Transverse colon (tissue), 4 donors: ENCODE results near the gene C1QTNF9B.

ENCODE experiments used
- POLR2A ChIP-seq: fragments of 450-650 bp; IDR thresholded peaks from one replicate; pipeline ENCODE4 v1.6.1; 2016; ENCODE audit warnings: antibody characterized with exemption, mild to moderate bottlenecking, moderate library complexity
- POLR2AphosphoS5 ChIP-seq, 3 donors: sonication (generic); formaldehyde crosslinking; IDR thresholded peaks; one replicate each; pipeline ENCODE4 v1.6.1; 2016; ENCODE audit warnings: antibody characterized with exemption in 3 of 3
- TF ChIP-seq, protein P1 (sequence below), 5 experiments: fragments of 200-600 bp in 3 of 5; fragments of 450-650 bp in 2 of 5; sonication (generic) in 3 of 5; IDR thresholded peaks; 1 replicate in 2 of 5; 2 replicates in 3 of 5; pipeline ENCODE4 v1.5.1; 2016 to 2017; ENCODE audit warnings: antibody characterized with exemption in 5 of 5, inconsistent platforms in 3 of 5, mild to moderate bottlenecking in 2 of 5, moderate library complexity in 1 of 5

DNA sequence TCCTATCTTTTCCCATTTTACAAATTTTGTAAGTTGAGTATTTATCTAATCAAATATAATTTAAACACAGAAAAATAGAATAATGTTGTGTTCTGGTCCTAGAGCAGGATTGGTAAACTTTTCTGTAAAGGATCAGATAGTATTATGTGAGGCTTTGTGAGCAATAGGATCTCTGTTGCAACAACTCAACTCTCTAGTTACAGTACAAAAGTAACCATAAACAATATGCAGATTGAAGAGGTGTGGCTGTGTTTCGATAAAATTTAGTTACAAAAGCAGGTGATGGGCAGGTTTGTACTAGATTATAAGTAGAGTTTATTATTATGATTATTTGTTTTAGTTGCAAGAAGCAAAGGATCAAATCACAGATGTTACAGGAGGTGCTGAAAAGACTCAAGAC is 15.2 kb upstream of the C1QTNF9B start:
- TF ChIP-seq POLR2AphosphoS5 (IDR thresholded peaks at IDR 0.05) (no peak), POLR2A (no peak)
- TF ChIP-seq, protein P1, sequence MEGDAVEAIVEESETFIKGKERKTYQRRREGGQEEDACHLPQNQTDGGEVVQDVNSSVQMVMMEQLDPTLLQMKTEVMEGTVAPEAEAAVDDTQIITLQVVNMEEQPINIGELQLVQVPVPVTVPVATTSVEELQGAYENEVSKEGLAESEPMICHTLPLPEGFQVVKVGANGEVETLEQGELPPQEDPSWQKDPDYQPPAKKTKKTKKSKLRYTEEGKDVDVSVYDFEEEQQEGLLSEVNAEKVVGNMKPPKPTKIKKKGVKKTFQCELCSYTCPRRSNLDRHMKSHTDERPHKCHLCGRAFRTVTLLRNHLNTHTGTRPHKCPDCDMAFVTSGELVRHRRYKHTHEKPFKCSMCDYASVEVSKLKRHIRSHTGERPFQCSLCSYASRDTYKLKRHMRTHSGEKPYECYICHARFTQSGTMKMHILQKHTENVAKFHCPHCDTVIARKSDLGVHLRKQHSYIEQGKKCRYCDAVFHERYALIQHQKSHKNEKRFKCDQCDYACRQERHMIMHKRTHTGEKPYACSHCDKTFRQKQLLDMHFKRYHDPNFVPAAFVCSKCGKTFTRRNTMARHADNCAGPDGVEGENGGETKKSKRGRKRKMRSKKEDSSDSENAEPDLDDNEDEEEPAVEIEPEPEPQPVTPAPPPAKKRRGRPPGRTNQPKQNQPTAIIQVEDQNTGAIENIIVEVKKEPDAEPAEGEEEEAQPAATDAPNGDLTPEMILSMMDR (IDR thresholded peaks at IDR 0.05): no peak
